ENCODE data around the gene CELF1. TPM values are rescaled to one million over a fixed set of nuclear protein-coding genes. Genes with fewer than 3 reads are reported as not detected.

CELF1 gene
- total and polyA plus RNA-seq, 2 experiments from 2014 or later = 124 to 233 TPM

- TF ChIP-seq REST (IDR thresholded peaks at IDR 0.05; ENCODE audit: unreplicated experiment) = no peak
- no peak for TF ChIP-seq EZH2 (IDR thresholded peaks at IDR 0.05; ENCODE audit: low read depth, unreplicated experiment)
- no peak for TF ChIP-seq CTCF (conservative IDR thresholded peaks at IDR 0.05; ENCODE audit: low read depth in 2 of 2)
Measured at GRCh38 chr11:47480762-47481161, 72.2 kb downstream of the CELF1 start (continued).

- H3K27ac Mint-ChIP-seq = no peak overlapping the region
- TF ChIP-seq POLR2AphosphoS5 (IDR thresholded peaks at IDR 0.05; ENCODE audit: low read depth) = no peak
- no peak for TF ChIP-seq ZNF331 (CRISPR knock-in tag; IDR thresholded peaks at IDR 0.05; ENCODE audit: low read depth)
- no peak for TF ChIP-seq ZNF114 (CRISPR knock-in tag; IDR thresholded peaks at IDR 0.05)
- no peak for TF ChIP-seq CREB1 (CRISPR knock-in tag; IDR thresholded peaks at IDR 0.05; ENCODE audit: low read depth)
- no peak for TF ChIP-seq REST (IDR thresholded peaks at IDR 0.05; ENCODE audit: unreplicated experiment)
- TF ChIP-seq CTCF (conservative IDR thresholded peaks at IDR 0.05; ENCODE audit: low read depth in 2 of 2) = no peak
- TF ChIP-seq EZH2 (IDR thresholded peaks at IDR 0.05; ENCODE audit: low read depth, unreplicated experiment) = no peak
- no peak for TF ChIP-seq JUNB (IDR thresholded peaks at IDR 0.05; ENCODE audit: unreplicated experiment)
- TF ChIP-seq STAT1 (IDR thresholded peaks at IDR 0.05; ENCODE audit: unreplicated experiment) = no peak
- no peak for TF ChIP-seq EZH2phosphoT487 (IDR thresholded peaks at IDR 0.05; ENCODE audit: unreplicated experiment)
- TF ChIP-seq ETS1 (IDR thresholded peaks at IDR 0.05) = no peak
Measured at GRCh38 chr11:47478651-47479329, 74.1 kb downstream of the CELF1 start.

More at GRCh38 chr11:47478651-47479329, 74.1 kb downstream of the CELF1 start:
- Histone ChIP-seq H3F3A (replicated peaks; ENCODE audit: low read depth) (peaks cover 24% of the 10 kb centered on the region; the same call in 1 of the 2 replicates), H4K20me1 (replicated peaks; ENCODE audit: insufficient read depth) (peaks cover 31% of the 10 kb centered on the region), H3K9me2 (ENCODE audit: insufficient read depth) (no peaks in the 10 kb centered on the region), H3K4me2 (no peak overlapping the region), H3K4me1 (ENCODE audit: insufficient read depth) (no peaks in the 10 kb centered on the region), H2AFZ (no peak overlapping the region), H3K4me3 (no peak overlapping the region), H3K27ac (ENCODE audit: low read depth) (no peak overlapping the region), H3K36me3 (ENCODE audit: insufficient read depth) (peaks cover 96% of the 10 kb centered on the region), H3K27me3 (ENCODE audit: insufficient read depth) (no peaks in the 10 kb centered on the region), H3K79me2 (replicated peaks; ENCODE audit: insufficient read depth) (peaks cover 48% of the 10 kb centered on the region)
- ATAC-seq (no peak), DNase-seq (ENCODE audit: low spot score) (no peak)
- Mint-ChIP-seq H3K4me3 (no peak overlapping the region), H3K27me3 (ENCODE audit: insufficient read depth, low read depth, poor library complexity) (peaks cover 2% of the 10 kb centered on the region), H3K9me3 (no peaks in the 10 kb centered on the region), H3K36me3 (ENCODE audit: low read depth) (peaks cover 91% of the 10 kb centered on the region), H3K4me1 (no peaks in the 10 kb centered on the region)

All from GM23338 (cell line).